Islet precursor cell (in vitro differentiated cells): ENCODE results near the gene PAX3.
"Not testable (repeated sequence)": the region's sequence is repeated elsewhere in the genome, so short reads cannot be mapped to it uniquely, and the experiment has no call there.

Source experiments
- DNase-seq: peaks from one replicate; pipeline ENCODE4 v3.0.0-alpha.2; 2018

The PAX3 gene

GRCh38 chr2:222208010-222208690 is 90.6 kb downstream of the PAX3 start:
- no peak for DNase-seq

GRCh38 chr2:222205136-222205535 is 93.7 kb downstream of the PAX3 start:
- no peak for DNase-seq

GRCh38 chr2:222203041-222203440 is 95.8 kb downstream of the PAX3 start:
- DNase-seq: no peak

- DNase-seq: no peak
These were observed 102.6 kb downstream of the PAX3 start for GRCh38 chr2:222196159-222196558.

GRCh38 chr2:222194669-222195068 is 104.1 kb downstream of the PAX3 start:
- no peak for DNase-seq

GRCh38 chr2:222193328-222193983 is 105.3 kb downstream of the PAX3 start:
- peak; percentile 81 for DNase-seq

GRCh38 chr2:222180619-222181018 is 118.2 kb downstream of the PAX3 start:
- DNase-seq: no peak

GRCh38 chr2:222179592-222179991 is 119.2 kb downstream of the PAX3 start:
- DNase-seq: no peak

GRCh38 chr2:222178450-222178849 is 120.3 kb downstream of the PAX3 start:
- no peak for DNase-seq

GRCh38 chr2:222176890-222177289 is 121.9 kb downstream of the PAX3 start:
- DNase-seq: no peak

GRCh38 chr2:222174450-222174849 is 124.3 kb downstream of the PAX3 start:
- DNase-seq: peak; percentile 78

- no peak for DNase-seq
These were observed 129.5 kb downstream of the PAX3 start for GRCh38 chr2:222169346-222169745.

GRCh38 chr2:222167762-222168161 is 131.0 kb downstream of the PAX3 start:
- DNase-seq: no peak

- DNase-seq: no peak
These were observed 137.9 kb downstream of the PAX3 start for GRCh38 chr2:222160944-222161343.

GRCh38 chr2:222160125-222160524 is 138.7 kb downstream of the PAX3 start:
- DNase-seq: no peak

- no peak for DNase-seq
These were observed 139.6 kb downstream of the PAX3 start for GRCh38 chr2:222159221-222159620.

GRCh38 chr2:222155003-222155664 is 143.7 kb downstream of the PAX3 start:
- not testable (repeated sequence) for DNase-seq
